HTR-8/SVneo (cell line): Measurements from ENCODE around the gene ITGAL.
"Not testable (repeated sequence)": the region's sequence is repeated elsewhere in the genome, so short reads cannot be mapped to it uniquely, and the experiment has no call there.

ENCODE experiments used
- DNase-seq: peaks from one replicate; pipeline ENCODE4 v3.0.0; 2011; ENCODE audit warnings: low spot score, mixed read lengths; ENCODE audit not compliant: insufficient read length
- FAIRE-seq: peaks from 2 replicates; lab custom pipeline; 2011; peaks lifted over from hg19 to GRCh38; lab: Jason Lieb, UNC

ITGAL gene

GRCh38 chr16:30524575-30525568 is 52.3 kb downstream of the ITGAL start:
- DNase-seq = no peak
- no peak for FAIRE-seq

- no peak for DNase-seq
- no peak for FAIRE-seq
Measured at GRCh38 chr16:30525844-30526136, 53.2 kb downstream of the ITGAL start.

GRCh38 chr16:30526137-30526822 is 53.7 kb downstream of the ITGAL start, which contains the start of gene ZNF768:
TSS of gene ZNF768 (minus strand) at chr16:30526566. CDS start at chr16:30526413, 153 bp downstream.
- DNase-seq = peak; percentile 40
- FAIRE-seq = no peak

GRCh38 chr16:30526823-30527634 is 54.5 kb downstream of the ITGAL start:
- peak; percentile 97 for DNase-seq
- peak; percentile 95 for FAIRE-seq

GRCh38 chr16:30527635-30528178 is 55.2 kb downstream of the ITGAL start:
- FAIRE-seq = no peak
- no peak for DNase-seq

- peak; percentile 23 for FAIRE-seq
- DNase-seq = no peak
Measured at GRCh38 chr16:30528799-30529457, 56.4 kb downstream of the ITGAL start.

- no peak for DNase-seq
- no peak for FAIRE-seq
Measured at GRCh38 chr16:30530163-30531037, 57.9 kb downstream of the ITGAL start.

GRCh38 chr16:30532285-30533145 is 60.0 kb downstream of the ITGAL start:
- DNase-seq (no peak), FAIRE-seq (no peak)

GRCh38 chr16:30533146-30533522 is 60.6 kb downstream of the ITGAL start:
- no peak for FAIRE-seq
- no peak for DNase-seq

GRCh38 chr16:30533748-30534367 is 61.3 kb downstream of the ITGAL start:
- no peak for FAIRE-seq
- DNase-seq = no peak

GRCh38 chr16:30534368-30535105 is 62.0 kb downstream of the ITGAL start, which contains the start of gene ZNF747:
TSS of gene ZNF747 (minus strand) at chr16:30534858. CDS start at chr16:30534679, 179 bp downstream.
- FAIRE-seq = no peak
- DNase-seq = peak; percentile 89

- FAIRE-seq (no peak), DNase-seq (no peak)
Measured at GRCh38 chr16:30535106-30535776, 62.7 kb downstream of the ITGAL start.

- DNase-seq (no peak), FAIRE-seq (no peak)
Measured at GRCh38 chr16:30535777-30536190, 63.2 kb downstream of the ITGAL start.

- not testable (repeated sequence) for FAIRE-seq
Measured at GRCh38 chr16:30536391-30537024, 64.0 kb downstream of the ITGAL start.

More at GRCh38 chr16:30536391-30537024, 64.0 kb downstream of the ITGAL start:
- DNase-seq = not testable (repeated sequence)
